Measurements from ENCODE around the gene SGSM2.
"Not testable (repeated sequence)": the region's sequence is repeated elsewhere in the genome, so short reads cannot be mapped to it uniquely, and the experiment has no call there.

SGSM2 gene

DNA sequence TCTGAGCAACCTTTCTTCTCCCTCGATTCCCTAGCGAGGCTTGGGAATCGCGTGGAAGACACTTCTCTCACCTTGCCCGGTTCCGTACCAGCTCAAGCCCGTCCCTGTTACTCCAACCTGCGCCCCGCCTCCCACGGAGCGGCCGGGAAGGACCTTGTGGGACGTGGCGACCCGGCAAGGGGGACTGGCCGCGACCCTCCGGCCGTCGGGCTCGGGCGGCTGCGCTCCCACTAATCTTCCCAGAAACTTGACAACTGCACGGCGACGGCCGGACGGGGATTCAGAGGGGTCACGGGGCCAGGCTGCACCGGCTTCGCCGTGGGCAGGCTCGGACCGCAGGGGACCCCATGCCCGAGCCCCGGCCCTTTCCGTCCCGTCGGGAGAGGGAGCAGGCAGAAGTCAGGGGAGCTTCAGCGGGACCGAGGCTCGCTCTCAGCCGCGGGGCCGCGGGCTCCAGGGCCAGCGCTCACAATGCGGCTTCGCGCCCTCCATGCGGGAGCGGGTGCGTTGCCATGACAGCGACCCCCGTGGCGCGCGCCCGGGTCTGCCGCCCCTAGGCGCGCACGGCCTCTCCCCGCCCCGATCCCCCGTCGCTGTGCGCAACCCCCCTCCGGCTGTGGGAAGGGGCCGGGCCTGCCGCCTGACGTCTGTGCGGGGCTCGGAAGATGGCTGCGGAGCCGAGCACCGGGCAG, at the start of gene SGSM2:
Gene SGSM2 (plus strand): TSS at position 650 of the 692 bp plus-strand sequence. CDS start 188 bp downstream, outside the sequence.
- DNase-seq (ENCODE audit: insufficient read length, low spot score) (peak; percentile 75), FAIRE-seq (peak; percentile 96)

DNA sequence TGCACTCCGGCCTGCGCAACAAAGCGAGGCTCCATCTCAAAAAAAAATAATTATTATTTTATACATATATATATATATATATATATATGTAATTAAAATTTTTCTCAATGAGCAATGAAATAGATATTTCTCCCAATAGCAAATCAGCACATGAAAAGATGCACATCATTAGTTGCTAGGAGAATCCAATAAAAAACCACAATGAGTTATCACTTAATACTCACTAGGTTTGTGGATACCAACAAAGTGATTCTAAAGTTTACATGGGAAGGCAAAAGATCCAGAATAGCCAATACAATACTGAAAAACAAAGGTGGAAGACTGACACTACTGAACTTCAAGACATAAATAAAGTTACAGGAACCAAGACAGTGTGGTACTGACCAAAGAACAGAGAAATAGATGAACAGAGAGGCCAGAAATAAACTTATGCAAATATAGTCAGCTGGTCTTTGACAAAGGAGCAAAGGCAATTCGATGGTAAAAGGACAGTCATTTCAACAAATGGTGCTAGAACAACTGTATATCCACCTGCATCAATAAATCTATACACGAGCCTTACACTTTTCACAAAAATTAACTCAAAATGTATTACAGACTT, 47.3 kb upstream of the SGSM2 start:
- DNase-seq (ENCODE audit: insufficient read length, low spot score): no peak
- no peak for FAIRE-seq

- FAIRE-seq: no peak
Observed at GRCh38 chr17:2292100-2292499, 45.2 kb upstream of the SGSM2 start.

GRCh38 chr17:2295575-2295974, 41.7 kb upstream of the SGSM2 start:
- DNase-seq (ENCODE audit: insufficient read length, low spot score) (no peak), FAIRE-seq (peak; percentile 9)

More at GRCh38 chr17:2292100-2292499, 45.2 kb upstream of the SGSM2 start:
- no peak for DNase-seq (ENCODE audit: insufficient read length, low spot score)

- DNase-seq (ENCODE audit: insufficient read length, low spot score) (no peak), FAIRE-seq (no peak)
Observed at GRCh38 chr17:2297023-2297422, 40.3 kb upstream of the SGSM2 start.

- DNase-seq (ENCODE audit: insufficient read length, low spot score) (no peak), FAIRE-seq (no peak)
Observed at GRCh38 chr17:2299136-2299535, 38.2 kb upstream of the SGSM2 start.

DNA sequence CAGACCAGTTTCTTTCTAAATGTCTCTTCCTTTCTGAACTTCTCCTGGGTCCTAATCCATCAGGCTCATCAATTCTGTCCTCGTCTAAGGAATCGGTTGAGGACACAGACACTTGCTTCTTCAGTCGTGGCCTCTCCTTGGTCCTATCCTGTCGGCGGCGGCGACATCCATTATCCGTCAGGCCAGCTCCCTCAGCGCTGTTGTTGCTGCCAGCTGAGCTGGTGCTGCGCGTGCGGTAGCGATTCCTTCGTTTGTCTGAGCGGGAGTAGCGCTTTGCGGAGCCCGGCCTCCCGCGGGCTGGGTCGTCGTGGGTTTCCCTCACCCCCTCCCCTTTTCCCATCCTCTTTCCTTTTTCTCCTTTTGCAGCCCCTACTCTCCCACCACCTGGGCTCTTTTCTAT, 37.5 kb upstream of the SGSM2 start:
- FAIRE-seq (no peak), DNase-seq (ENCODE audit: insufficient read length, low spot score) (no peak)

- FAIRE-seq (no peak), DNase-seq (ENCODE audit: insufficient read length, low spot score) (no peak)
Observed at GRCh38 chr17:2302778-2303203, 34.5 kb upstream of the SGSM2 start.

DNA sequence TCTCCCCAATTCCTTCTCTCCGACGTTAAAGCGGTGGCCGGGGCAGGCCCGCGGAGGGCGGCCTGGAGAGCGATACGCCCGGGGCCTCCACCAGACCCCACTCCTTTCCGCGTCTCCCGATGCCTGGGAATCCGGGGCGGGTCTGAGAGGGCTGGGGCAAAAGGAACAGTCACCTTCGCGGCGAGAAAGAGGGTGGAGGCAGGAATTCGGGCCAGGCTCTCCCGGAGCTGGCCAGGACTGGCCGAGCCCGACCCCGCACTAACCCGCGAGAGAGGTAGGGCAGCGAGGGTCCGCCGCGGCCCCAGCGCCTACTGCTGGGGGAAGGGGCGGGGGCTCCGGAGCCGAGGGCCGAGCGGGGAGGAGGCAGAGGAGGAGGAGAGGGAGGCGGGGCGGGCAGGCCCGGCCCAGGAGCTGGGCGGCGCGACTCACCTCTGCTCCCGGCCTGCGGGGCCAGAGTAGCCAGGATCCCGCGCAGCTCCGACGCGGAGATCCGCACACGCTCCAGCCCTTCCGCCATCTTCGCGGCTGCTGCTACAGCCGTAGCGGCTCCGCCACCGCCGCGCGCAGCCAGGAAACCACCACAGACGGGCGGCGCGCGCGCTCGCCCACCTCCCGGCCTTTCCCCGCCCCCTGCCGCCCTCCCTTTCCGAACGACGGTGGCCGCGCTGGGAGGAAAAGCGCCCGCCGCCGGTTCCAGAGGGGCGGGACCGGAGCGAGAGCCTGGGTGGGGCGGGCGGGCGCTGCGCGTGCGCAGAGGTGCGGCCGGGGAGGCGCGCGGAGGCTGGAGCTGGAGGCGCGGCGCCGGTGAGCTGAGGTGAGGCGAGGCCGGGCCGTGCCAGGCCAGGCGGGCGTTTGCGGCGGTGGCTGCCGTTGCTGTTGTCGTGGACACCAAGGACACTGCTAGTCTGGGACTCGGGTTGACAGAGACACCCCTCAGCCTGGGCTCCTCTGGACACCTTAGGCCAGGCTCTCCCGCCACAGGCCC, 33.8 kb upstream of the SGSM2 start, which contains the start of the genes SMG6 and SRR:
Gene SMG6 (minus strand): TSS at position 582 of the 985 bp plus-strand sequence. CDS start 65 bp downstream, at position 517.
Gene SRR (plus strand): TSS at position 747 of the 985 bp plus-strand sequence. CDS start 11,611 bp downstream, outside the sequence.
- DNase-seq (ENCODE audit: insufficient read length, low spot score): peak; percentile 94
- peak; percentile 88 for FAIRE-seq

- DNase-seq (ENCODE audit: insufficient read length, low spot score) (no peak), FAIRE-seq (no peak)
Observed at GRCh38 chr17:2304931-2305330, 32.4 kb upstream of the SGSM2 start.

GRCh38 chr17:2309338-2310154, 27.8 kb upstream of the SGSM2 start:
- FAIRE-seq (no peak), DNase-seq (ENCODE audit: insufficient read length, low spot score) (no peak)

- DNase-seq (ENCODE audit: insufficient read length, low spot score) (no peak), FAIRE-seq (no peak)
Observed at GRCh38 chr17:2312736-2313135, 24.6 kb upstream of the SGSM2 start.

DNA sequence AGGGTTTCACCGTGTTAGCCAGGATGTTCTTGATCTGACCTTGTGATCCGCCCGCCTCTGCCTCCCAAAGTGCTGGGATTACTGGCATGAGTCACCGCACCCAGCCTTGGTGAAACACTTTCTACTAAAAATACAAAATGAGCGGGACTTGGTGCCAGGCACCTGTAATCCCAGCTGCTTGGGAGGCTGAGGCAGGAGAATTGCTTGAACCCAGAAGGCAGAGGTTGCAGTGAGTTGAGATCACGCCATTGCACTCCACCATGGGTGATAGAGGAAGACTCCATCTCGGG, 20.4 kb upstream of the SGSM2 start:
- not testable (repeated sequence) for FAIRE-seq; DNase-seq (ENCODE audit: insufficient read length, low spot score)

DNA sequence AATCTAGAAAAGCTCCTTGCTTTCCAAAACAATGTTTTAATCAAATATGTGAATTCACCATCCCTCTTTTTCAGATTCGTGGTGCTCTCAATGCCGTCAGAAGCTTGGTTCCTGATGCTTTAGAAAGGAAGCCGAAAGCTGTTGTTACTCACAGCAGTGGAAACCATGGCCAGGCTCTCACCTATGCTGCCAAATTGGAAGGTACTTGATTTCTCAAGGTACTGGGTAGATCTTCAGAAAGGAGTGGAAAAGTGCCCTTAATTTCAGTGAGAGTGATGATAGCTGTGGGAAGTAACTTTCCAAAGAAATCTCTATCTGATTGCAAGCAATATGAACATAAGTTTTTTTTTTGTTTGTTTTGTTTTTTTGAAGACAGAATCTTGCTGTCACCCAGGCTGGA, 19.5 kb upstream of the SGSM2 start:
- FAIRE-seq: no peak

GRCh38 chr17:2319051-2319450, 18.2 kb upstream of the SGSM2 start:
- no peak for DNase-seq (ENCODE audit: insufficient read length, low spot score)

More for the DNA sequence above, 19.5 kb upstream of the SGSM2 start:
- DNase-seq (ENCODE audit: insufficient read length, low spot score): no peak

GRCh38 chr17:2321399-2321798, 15.9 kb upstream of the SGSM2 start:
- DNase-seq (ENCODE audit: insufficient read length, low spot score) (no peak), FAIRE-seq (no peak)

More at GRCh38 chr17:2319051-2319450, 18.2 kb upstream of the SGSM2 start:
- no peak for FAIRE-seq

GRCh38 chr17:2323629-2324314, 13.5 kb upstream of the SGSM2 start:
- FAIRE-seq: no peak

DNA sequence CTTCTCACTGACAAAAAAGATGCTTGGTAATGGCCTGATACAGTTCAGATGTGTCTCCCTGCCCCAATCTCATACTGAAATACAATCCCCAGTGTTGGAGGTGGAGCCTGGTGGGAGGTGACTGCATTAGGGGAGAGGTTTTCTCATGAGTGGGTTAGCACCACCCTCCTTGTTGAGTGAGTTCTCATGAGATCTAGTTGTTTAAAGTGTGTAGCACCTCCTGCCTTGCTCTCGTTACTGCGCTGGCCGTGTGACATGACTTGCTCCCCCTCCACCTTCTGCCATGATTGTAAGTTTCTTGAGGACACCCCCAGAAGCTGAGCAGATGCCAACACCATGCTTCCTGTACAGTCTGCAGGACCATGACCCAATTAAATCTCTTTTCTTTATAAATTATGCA, 6.0 kb upstream of the SGSM2 start:
- DNase-seq (ENCODE audit: insufficient read length, low spot score): no peak
- no peak for FAIRE-seq

More at GRCh38 chr17:2323629-2324314, 13.5 kb upstream of the SGSM2 start:
- DNase-seq (ENCODE audit: insufficient read length, low spot score): no peak

- DNase-seq (ENCODE audit: insufficient read length, low spot score) (peak; percentile 18), FAIRE-seq (peak; percentile 54)
Observed at GRCh38 chr17:2335726-2336214, 1.5 kb upstream of the SGSM2 start.
